ENCODE results near the gene CKB. TPM values are rescaled to one million over a fixed set of nuclear protein-coding genes. Genes with fewer than 3 reads are reported as not detected.

CKB gene
- polyA plus RNA-seq, 1 donor (not counting 4 experiments of a cell fraction or from before 2014, with no cell fraction given): 10.0 TPM

- peaks cover 0 to 7% of the 10 kb centered on the region in 2 experiments for H3K36me3 ChIP-seq (ENCODE audit: control insufficient read depth in 2 of 2, extremely low read depth in 1 of 2, insufficient read depth in 2 of 2, low read length in 2 of 2)
- dilution Hi-C loops (cut with MboI; ENCODE audit: extremely low pct_ligation_motif_present, low sequenced_read_pairs): no loop called here
- H3K79me2 ChIP-seq (ENCODE audit: control insufficient read depth, insufficient read depth, low read length): no peaks in the 10 kb centered on the region
- H2AFZ ChIP-seq (ENCODE audit: control insufficient read depth, low read length): no peak overlapping the region
- no peak overlapping the region for H3K4me2 ChIP-seq (ENCODE audit: control insufficient read depth, extremely low read depth, insufficient read depth, low read depth, low read length)
- H3K9me1 ChIP-seq (ENCODE audit: control insufficient read depth, extremely low read depth, insufficient read depth, low read length): no peaks in the 10 kb centered on the region
- peaks cover 7% of the 10 kb centered on the region for H4K20me1 ChIP-seq (ENCODE audit: control insufficient read depth, extremely low read depth, insufficient read depth, low read length)
- TF ChIP-seq CTCF (optimal IDR thresholded peaks at IDR 0.05 in 1 of 3, IDR thresholded peaks at IDR 0.05 in 1 of 3, conservative IDR thresholded peaks at IDR 0.05 in 1 of 3; ENCODE audit: extremely low read depth in 1 of 3, insufficient read depth in 2 of 3, low read length in 3 of 3) (peak in 2 of 3 experiments; percentile 84 to 94), EZH2 (IDR thresholded peaks at IDR 0.05; ENCODE audit: low read length) (no peak)
- H3K4me1 ChIP-seq (ENCODE audit: control insufficient read depth, extremely low read depth, insufficient read depth, low read length): peaks cover 26% of the 10 kb centered on the region
- H3K27me3 ChIP-seq (ENCODE audit: control insufficient read depth, extremely low read depth, insufficient read depth, low read length): peaks cover 40% of the 10 kb centered on the region
- DNase-seq (ENCODE audit: low read depth, low spot score): no peak
- no peak overlapping the region for H3K27ac ChIP-seq (ENCODE audit: control insufficient read depth, insufficient read depth, low read length)
- H3K4me3 ChIP-seq (ENCODE audit: control insufficient read depth in 2 of 3, extremely low read depth in 1 of 3, insufficient read depth in 2 of 3, low read depth in 1 of 3, low read length in 3 of 3): no peak overlapping the region
- H3K9me3 ChIP-seq (ENCODE audit: control insufficient read depth, low read depth, low read length): no peaks in the 10 kb centered on the region
- peak; percentile 41 for FAIRE-seq
- no peak overlapping the region for H3K9ac ChIP-seq (ENCODE audit: control insufficient read depth, extremely low read depth, insufficient read depth, low read length)
Observed at GRCh38 chr14:103518422-103519042, 4.1 kb downstream of the CKB start.

- no peaks in the 10 kb centered on the region for H3K9me1 ChIP-seq (ENCODE audit: control insufficient read depth, extremely low read depth, insufficient read depth, low read length)
- H4K20me1 ChIP-seq (ENCODE audit: control insufficient read depth, extremely low read depth, insufficient read depth, low read length): peaks cover 7% of the 10 kb centered on the region
- H3K36me3 ChIP-seq (ENCODE audit: control insufficient read depth in 2 of 2, extremely low read depth in 1 of 2, insufficient read depth in 2 of 2, low read length in 2 of 2): peaks cover 0 to 7% of the 10 kb centered on the region in 2 experiments
- no peak for FAIRE-seq
- H3K9me3 ChIP-seq (ENCODE audit: control insufficient read depth, low read depth, low read length): no peaks in the 10 kb centered on the region
- H3K27ac ChIP-seq (ENCODE audit: control insufficient read depth, insufficient read depth, low read length): no peak overlapping the region
- no peak for DNase-seq (ENCODE audit: low read depth, low spot score)
- H2AFZ ChIP-seq (ENCODE audit: control insufficient read depth, low read length): no peak overlapping the region
- H3K79me2 ChIP-seq (ENCODE audit: control insufficient read depth, insufficient read depth, low read length): no peaks in the 10 kb centered on the region
- H3K9ac ChIP-seq (ENCODE audit: control insufficient read depth, extremely low read depth, insufficient read depth, low read length): no peak overlapping the region
- H3K4me3 ChIP-seq (ENCODE audit: control insufficient read depth in 2 of 3, extremely low read depth in 1 of 3, insufficient read depth in 2 of 3, low read depth in 1 of 3, low read length in 3 of 3): no peak overlapping the region
- no peak overlapping the region for H3K4me2 ChIP-seq (ENCODE audit: control insufficient read depth, extremely low read depth, insufficient read depth, low read depth, low read length)
- peaks cover 29% of the 10 kb centered on the region for H3K4me1 ChIP-seq (ENCODE audit: control insufficient read depth, extremely low read depth, insufficient read depth, low read length)
- TF ChIP-seq EZH2 (IDR thresholded peaks at IDR 0.05; ENCODE audit: low read length): no peak
- dilution Hi-C loops (cut with MboI; ENCODE audit: extremely low pct_ligation_motif_present, low sequenced_read_pairs): no loop called here
- peaks cover 33% of the 10 kb centered on the region for H3K27me3 ChIP-seq (ENCODE audit: control insufficient read depth, extremely low read depth, insufficient read depth, low read length)
Observed at GRCh38 chr14:103517721-103518421, 4.8 kb downstream of the CKB start.
